ENCODE data around the gene CACNA1A.

Gene CACNA1A

GRCh38 chr19:13526552-13526951 lies 20.3 kb upstream of the CACNA1A start:
- FAIRE-seq (no peak), DNase-seq (ENCODE audit: insufficient read length) (no peak)
- no peak for TF ChIP-seq TAF1 (IDR thresholded peaks at IDR 0.05; ENCODE audit: borderline replicate concordance, low read depth, low read length)
- no peak for TF ChIP-seq POLR2A (IDR thresholded peaks at IDR 0.05; ENCODE audit: low read depth, low read length)
- TF ChIP-seq POLR2AphosphoS5 (IDR thresholded peaks at IDR 0.05; ENCODE audit: low read depth, low read length): no peak

GRCh38 chr19:13521066-13521465 lies 14.8 kb upstream of the CACNA1A start:
- no peak for FAIRE-seq
- DNase-seq (ENCODE audit: insufficient read length): no peak
- TF ChIP-seq POLR2A (IDR thresholded peaks at IDR 0.05; ENCODE audit: low read depth, low read length): no peak
- TF ChIP-seq TAF1 (IDR thresholded peaks at IDR 0.05; ENCODE audit: borderline replicate concordance, low read depth, low read length): no peak

- TF ChIP-seq POLR2AphosphoS5 (IDR thresholded peaks at IDR 0.05; ENCODE audit: low read depth, low read length): no peak
- TF ChIP-seq TAF1 (IDR thresholded peaks at IDR 0.05; ENCODE audit: borderline replicate concordance, low read depth, low read length): no peak
- no peak for TF ChIP-seq POLR2A (IDR thresholded peaks at IDR 0.05; ENCODE audit: low read depth, low read length)
- FAIRE-seq: no peak
- no peak for DNase-seq (ENCODE audit: insufficient read length)
Measured at GRCh38 chr19:13511947-13512346, 5.7 kb upstream of the CACNA1A start.

- FAIRE-seq: no peak
- TF ChIP-seq POLR2A (IDR thresholded peaks at IDR 0.05; ENCODE audit: low read depth, low read length): no peak
- TF ChIP-seq TAF1 (IDR thresholded peaks at IDR 0.05; ENCODE audit: borderline replicate concordance, low read depth, low read length): no peak
- TF ChIP-seq POLR2AphosphoS5 (IDR thresholded peaks at IDR 0.05; ENCODE audit: low read depth, low read length): no peak
- DNase-seq (ENCODE audit: insufficient read length): no peak
Measured at GRCh38 chr19:13507053-13507611, 853 bp upstream of the CACNA1A start.

- TF ChIP-seq POLR2AphosphoS5 (IDR thresholded peaks at IDR 0.05; ENCODE audit: low read depth, low read length) (no peak), TAF1 (IDR thresholded peaks at IDR 0.05; ENCODE audit: borderline replicate concordance, low read depth, low read length) (no peak), POLR2A (IDR thresholded peaks at IDR 0.05; ENCODE audit: low read depth, low read length) (no peak)
- DNase-seq (ENCODE audit: insufficient read length) (peak; percentile 22), FAIRE-seq (no peak)
Measured at GRCh38 chr19:13505761-13506470, 363 bp downstream of the CACNA1A start.

GRCh38 chr19:13505164-13505695 lies 1.0 kb downstream of the CACNA1A start:
- FAIRE-seq: no peak
- no peak for DNase-seq (ENCODE audit: insufficient read length)
- TF ChIP-seq POLR2AphosphoS5 (IDR thresholded peaks at IDR 0.05; ENCODE audit: low read depth, low read length) (no peak), TAF1 (IDR thresholded peaks at IDR 0.05; ENCODE audit: borderline replicate concordance, low read depth, low read length) (no peak), POLR2A (IDR thresholded peaks at IDR 0.05; ENCODE audit: low read depth, low read length) (no peak)

GRCh38 chr19:13503570-13504235 lies 2.6 kb downstream of the CACNA1A start:
- DNase-seq (ENCODE audit: insufficient read length) (no peak), FAIRE-seq (no peak)
- no peak for TF ChIP-seq TAF1 (IDR thresholded peaks at IDR 0.05; ENCODE audit: borderline replicate concordance, low read depth, low read length)

- TF ChIP-seq TAF1 (IDR thresholded peaks at IDR 0.05; ENCODE audit: borderline replicate concordance, low read depth, low read length): no peak
- no peak for TF ChIP-seq POLR2AphosphoS5 (IDR thresholded peaks at IDR 0.05; ENCODE audit: low read depth, low read length)
- no peak for TF ChIP-seq POLR2A (IDR thresholded peaks at IDR 0.05; ENCODE audit: low read depth, low read length)
- no peak for FAIRE-seq
Measured at GRCh38 chr19:13502231-13502630, 4.0 kb downstream of the CACNA1A start.

GRCh38 chr19:13499692-13500091 lies 6.6 kb downstream of the CACNA1A start:
- no peak for FAIRE-seq
- DNase-seq (ENCODE audit: insufficient read length): no peak
- TF ChIP-seq TAF1 (IDR thresholded peaks at IDR 0.05; ENCODE audit: borderline replicate concordance, low read depth, low read length) (no peak), POLR2AphosphoS5 (IDR thresholded peaks at IDR 0.05; ENCODE audit: low read depth, low read length) (no peak), POLR2A (IDR thresholded peaks at IDR 0.05; ENCODE audit: low read depth, low read length) (no peak)

More at GRCh38 chr19:13502231-13502630, 4.0 kb downstream of the CACNA1A start:
- DNase-seq (ENCODE audit: insufficient read length): no peak

- FAIRE-seq (no peak), DNase-seq (ENCODE audit: insufficient read length) (no peak)
- no peak for TF ChIP-seq POLR2AphosphoS5 (IDR thresholded peaks at IDR 0.05; ENCODE audit: low read depth, low read length)
- no peak for TF ChIP-seq POLR2A (IDR thresholded peaks at IDR 0.05; ENCODE audit: low read depth, low read length)
- no peak for TF ChIP-seq TAF1 (IDR thresholded peaks at IDR 0.05; ENCODE audit: borderline replicate concordance, low read depth, low read length)
Measured at GRCh38 chr19:13493516-13494310, 12.6 kb downstream of the CACNA1A start.

GRCh38 chr19:13492128-13492527 lies 14.2 kb downstream of the CACNA1A start:
- TF ChIP-seq TAF1 (IDR thresholded peaks at IDR 0.05; ENCODE audit: borderline replicate concordance, low read depth, low read length) (no peak), POLR2A (IDR thresholded peaks at IDR 0.05; ENCODE audit: low read depth, low read length) (no peak), POLR2AphosphoS5 (IDR thresholded peaks at IDR 0.05; ENCODE audit: low read depth, low read length) (no peak)
- DNase-seq (ENCODE audit: insufficient read length) (no peak), FAIRE-seq (no peak)
